ENCODE data around the gene QPCT. TPM values are rescaled to one million over a fixed set of nuclear protein-coding genes. Genes with fewer than 3 reads are reported as not detected.

The QPCT gene
- total RNA-seq, 1 experiment from 2014 or later = 13.6 TPM

- no peak for TF ChIP-seq FOXP4 (CRISPR knock-in tag; IDR thresholded peaks at IDR 0.05)
Observed at GRCh38 chr2:37370666-37371065, 26.2 kb downstream of the QPCT start (continued).

GRCh38 chr2:37372000-37372399, 27.6 kb downstream of the QPCT start:
- TF ChIP-seq SP1 (CRISPR knock-in tag; conservative IDR thresholded peaks at IDR 0.05) (no peak), ZBTB21 (CRISPR knock-in tag; IDR thresholded peaks at IDR 0.05; ENCODE audit: borderline replicate concordance) (no peak), EMX1 (CRISPR knock-in tag; IDR thresholded peaks at IDR 0.05) (no peak), NR3C1 (CRISPR knock-in tag; conservative IDR thresholded peaks at IDR 0.05; ENCODE audit: low read depth) (no peak), ZNF512 (CRISPR knock-in tag; IDR thresholded peaks at IDR 0.05; ENCODE audit: borderline replicate concordance) (no peak), ZMAT4 (CRISPR knock-in tag; IDR thresholded peaks at IDR 0.05) (no peak), CDX4 (CRISPR knock-in tag; IDR thresholded peaks at IDR 0.05; ENCODE audit: borderline replicate concordance) (no peak), MAX (CRISPR knock-in tag; IDR thresholded peaks at IDR 0.05) (no peak), SMAD3 (CRISPR knock-in tag; IDR thresholded peaks at IDR 0.05; ENCODE audit: borderline replicate concordance) (no peak), KAT7 (CRISPR knock-in tag; IDR thresholded peaks at IDR 0.05; ENCODE audit: borderline replicate concordance) (no peak), ZNF121 (CRISPR knock-in tag; IDR thresholded peaks at IDR 0.05) (no peak)
- no peaks in the 10 kb centered on the region for H3K9me3 Mint-ChIP-seq
- no peaks in the 10 kb centered on the region for H3K27me3 Mint-ChIP-seq (ENCODE audit: low read depth)
- peaks cover 4% of the 10 kb centered on the region; the same call in 1 of the 2 replicates for H3K36me3 Mint-ChIP-seq
- DNase-seq (ENCODE audit: low spot score) = no peak
- no peak for ATAC-seq
- no peak overlapping the region for H3K27ac Mint-ChIP-seq
- POLR2A ChIA-PET = interaction anchor here (0.7 kb wide), 1 partner anchor 392 kb away, joined by 8 read pairs; no protein-coding TSS in a partner anchor
- CTCF ChIA-PET = no interaction called here
- peaks cover 4% of the 10 kb centered on the region for H3K4me1 Mint-ChIP-seq
- H3K4me3 Mint-ChIP-seq = no peak overlapping the region

GRCh38 chr2:37375741-37376288, 31.4 kb downstream of the QPCT start:
- Mint-ChIP-seq H3K27ac (peak overlapping the region; percentile 12; the same call in 1 of the 2 replicates), H3K36me3 (peaks cover 6% of the 10 kb centered on the region; the same call in 1 of the 2 replicates), H3K27me3 (ENCODE audit: low read depth) (no peaks in the 10 kb centered on the region), H3K4me1 (peaks cover 9% of the 10 kb centered on the region), H3K9me3 (peaks cover 3% of the 10 kb centered on the region), H3K4me3 (no peak overlapping the region)
- ChIA-PET POLR2A (no interaction called here), CTCF (interaction anchor here (1.1 to 3.8 kb wide), 2 partner anchors 14 to 21 kb away, joined by 3 to 16 read pairs; no protein-coding TSS in a partner anchor)
- ATAC-seq (no peak), DNase-seq (ENCODE audit: low spot score) (no peak)
- TF ChIP-seq GTF2I (CRISPR knock-in tag; conservative IDR thresholded peaks at IDR 0.05) (no peak), CREM (CRISPR knock-in tag; IDR thresholded peaks at IDR 0.05) (no peak), ZNF425 (CRISPR knock-in tag; conservative IDR thresholded peaks at IDR 0.05) (no peak), NR2C2 (CRISPR knock-in tag; IDR thresholded peaks at IDR 0.05) (no peak), NR3C1 (CRISPR knock-in tag; conservative IDR thresholded peaks at IDR 0.05; ENCODE audit: low read depth) (no peak), ATF6 (CRISPR knock-in tag; IDR thresholded peaks at IDR 0.05) (no peak), ELF4 (CRISPR knock-in tag; IDR thresholded peaks at IDR 0.05; ENCODE audit: low read depth) (no peak), JAZF1 (CRISPR knock-in tag; IDR thresholded peaks at IDR 0.05) (no peak), ZBTB21 (CRISPR knock-in tag; IDR thresholded peaks at IDR 0.05; ENCODE audit: borderline replicate concordance) (no peak), FOXJ3 (CRISPR knock-in tag; IDR thresholded peaks at IDR 0.05; ENCODE audit: borderline replicate concordance) (no peak), CBFB (CRISPR knock-in tag; IDR thresholded peaks at IDR 0.05; ENCODE audit: low read depth) (no peak), NFE2L1 (CRISPR knock-in tag; IDR thresholded peaks at IDR 0.05) (no peak), ZNF138 (CRISPR knock-in tag; conservative IDR thresholded peaks at IDR 0.05) (no peak)
